ENCODE data around the gene FYB2.

Gene FYB2

GRCh38 chr1:56824271-56824670 is 5.1 kb upstream of the FYB2 start (continued):
- TF ChIP-seq CSRNP3 (CRISPR knock-in tag; IDR thresholded peaks at IDR 0.05) = no peak
- no peak for TF ChIP-seq OSR1 (CRISPR knock-in tag; IDR thresholded peaks at IDR 0.05)
- no peak for TF ChIP-seq TOX (CRISPR knock-in tag; IDR thresholded peaks at IDR 0.05; ENCODE audit: borderline replicate concordance)
- TF ChIP-seq ESRRG (CRISPR knock-in tag; IDR thresholded peaks at IDR 0.05) = no peak
- no peak for TF ChIP-seq BACH2 (CRISPR knock-in tag; IDR thresholded peaks at IDR 0.05; ENCODE audit: borderline replicate concordance)

GRCh38 chr1:56821462-56821797 is 2.2 kb upstream of the FYB2 start:
- TF ChIP-seq GLIS3 (CRISPR knock-in tag; IDR thresholded peaks at IDR 0.05) (no peak), ESRRG (CRISPR knock-in tag; IDR thresholded peaks at IDR 0.05) (no peak), TSHZ2 (CRISPR knock-in tag; IDR thresholded peaks at IDR 0.05) (no peak), ISL1 (CRISPR knock-in tag; IDR thresholded peaks at IDR 0.05) (no peak), PATZ1 (CRISPR knock-in tag; IDR thresholded peaks at IDR 0.05; ENCODE audit: borderline replicate concordance) (no peak), CSRNP3 (CRISPR knock-in tag; IDR thresholded peaks at IDR 0.05) (no peak), TOX (CRISPR knock-in tag; IDR thresholded peaks at IDR 0.05; ENCODE audit: borderline replicate concordance) (no peak), ZNF70 (CRISPR knock-in tag; IDR thresholded peaks at IDR 0.05) (no peak), CREB5 (CRISPR knock-in tag; IDR thresholded peaks at IDR 0.05; ENCODE audit: low read depth) (no peak), ZC3H10 (CRISPR knock-in tag; IDR thresholded peaks at IDR 0.05) (no peak)
- ATAC-seq = no peak

- peak; percentile 97 for ATAC-seq
- TF ChIP-seq PATZ1 (CRISPR knock-in tag; IDR thresholded peaks at IDR 0.05; ENCODE audit: borderline replicate concordance) (no peak), OSR1 (CRISPR knock-in tag; IDR thresholded peaks at IDR 0.05) (no peak), ZNF70 (CRISPR knock-in tag; IDR thresholded peaks at IDR 0.05) (no peak), TOX (CRISPR knock-in tag; IDR thresholded peaks at IDR 0.05; ENCODE audit: borderline replicate concordance) (no peak), ZC3H10 (CRISPR knock-in tag; IDR thresholded peaks at IDR 0.05) (no peak)
Measured at GRCh38 chr1:56820755-56821461, 1.7 kb upstream of the FYB2 start.

- no peak for ATAC-seq
- TF ChIP-seq ARNTL (CRISPR knock-in tag; IDR thresholded peaks at IDR 0.05; ENCODE audit: borderline replicate concordance, low read depth) (no peak), ISL1 (CRISPR knock-in tag; IDR thresholded peaks at IDR 0.05) (peak; percentile 19; the same call in 1 of the 2 replicates)
Measured at GRCh38 chr1:56817716-56818463, 1.3 kb downstream of the FYB2 start.
